Measurements from ENCODE around the gene TUBG2. TPM values are rescaled to one million over a fixed set of nuclear protein-coding genes. Genes with fewer than 3 reads are reported as not detected.
"Not testable (repeated sequence)": the region's sequence is repeated elsewhere in the genome, so short reads cannot be mapped to it uniquely, and the experiment has no call there.

The TUBG2 gene
- total and polyA plus RNA-seq, 4 donors, result 6.9 to 22.0 (median 11.7) TPM

GRCh38 chr17:42655528-42655927 is 3.6 kb upstream of the TUBG2 start:
- no peak overlapping the region for H3K4me3 ChIP-seq
- H3K9me3 ChIP-seq (ENCODE audit: control insufficient read depth in 4 of 4, insufficient read depth in 3 of 4, low read length in 3 of 4), result no peaks in the 10 kb centered on the region
- peaks cover 0 to 1% (median 0%) of the 10 kb centered on the region in 4 donors for H3K36me3 ChIP-seq (ENCODE audit: control insufficient read depth in 4 of 4, insufficient read depth in 4 of 4, low read length in 4 of 4)
- ATAC-seq (ENCODE audit: insufficient read depth, low FRiP score), result no peak
- no peak for TF ChIP-seq CTCF (IDR thresholded peaks at IDR 0.05; ENCODE audit: control extremely low read depth, extremely low read depth)
- H3K9ac ChIP-seq (ENCODE audit: insufficient read depth in 1 of 2, low read length in 2 of 2), result no peak overlapping the region
- no peak overlapping the region for H3K27ac ChIP-seq (ENCODE audit: low read depth in 1 of 2, low read length in 1 of 2)
- WGBS, 2 donors, result 61 to 65% methylated on average over 2 of the region's 2 CpGs
- H3K4me1 ChIP-seq (ENCODE audit: control insufficient read depth in 5 of 5, insufficient read depth in 5 of 5, low read length in 5 of 5), result peaks cover 0 to 22% (median 4%) of the 10 kb centered on the region in 5 donors
- H3K27me3 ChIP-seq (ENCODE audit: control insufficient read depth in 3 of 3, insufficient read depth in 3 of 3, low read length in 2 of 3), result no peaks in the 10 kb centered on the region
- DNase-seq, result no peak

- no peak for TF ChIP-seq CTCF (IDR thresholded peaks at IDR 0.05; ENCODE audit: control extremely low read depth, extremely low read depth)
- WGBS, 2 donors, result 77 to 84% methylated on average over 9 of the region's 9 CpGs
- Histone ChIP-seq H3K9ac (ENCODE audit: insufficient read depth in 1 of 2, low read length in 2 of 2) (no peak overlapping the region), H3K36me3 (ENCODE audit: control insufficient read depth in 4 of 4, insufficient read depth in 4 of 4, low read length in 4 of 4) (peaks cover 0 to 18% (median 2%) of the 10 kb centered on the region in 4 donors), H3K27me3 (ENCODE audit: control insufficient read depth in 3 of 3, insufficient read depth in 3 of 3, low read length in 2 of 3) (no peaks in the 10 kb centered on the region), H3K4me1 (ENCODE audit: control insufficient read depth in 5 of 5, insufficient read depth in 5 of 5, low read length in 5 of 5) (peaks cover 0 to 22% (median 4%) of the 10 kb centered on the region in 5 donors), H3K9me3 (ENCODE audit: control insufficient read depth in 4 of 4, insufficient read depth in 3 of 4, low read length in 3 of 4) (no peaks in the 10 kb centered on the region), H3K27ac (ENCODE audit: low read depth in 1 of 2, low read length in 1 of 2) (no peak overlapping the region), H3K4me3 (no peak overlapping the region)
- no peak for DNase-seq
- no peak for ATAC-seq (ENCODE audit: insufficient read depth, low FRiP score)
Observed at GRCh38 chr17:42657824-42658588, 1.1 kb upstream of the TUBG2 start.

GRCh38 chr17:42659932-42660274 is 819 bp downstream of the TUBG2 start:
- H3K9me3 ChIP-seq (ENCODE audit: control insufficient read depth in 4 of 4, insufficient read depth in 3 of 4, low read length in 3 of 4); H3K27me3 ChIP-seq (ENCODE audit: control insufficient read depth in 3 of 3, insufficient read depth in 3 of 3, low read length in 2 of 3); ATAC-seq (ENCODE audit: insufficient read depth, low FRiP score); H3K9ac ChIP-seq (ENCODE audit: insufficient read depth in 1 of 2, low read length in 2 of 2); H3K4me3 ChIP-seq; DNase-seq; H3K4me1 ChIP-seq (ENCODE audit: control insufficient read depth in 5 of 5, insufficient read depth in 5 of 5, low read length in 5 of 5): not testable (repeated sequence)
- 69 to 100% methylated on average over 1 to 3 of the region's 14 CpGs for WGBS, 2 donors
- peak overlapping the region in 1 of 2 donors; percentile 73 for H3K27ac ChIP-seq (ENCODE audit: low read depth in 1 of 2, low read length in 1 of 2)
- peaks cover 0 to 20% (median 4%) of the 10 kb centered on the region in 4 donors for H3K36me3 ChIP-seq (ENCODE audit: control insufficient read depth in 4 of 4, insufficient read depth in 4 of 4, low read length in 4 of 4)

GRCh38 chr17:42660692-42661345 is 1.7 kb downstream of the TUBG2 start:
- Histone ChIP-seq H3K4me1 (ENCODE audit: control insufficient read depth in 5 of 5, insufficient read depth in 5 of 5, low read length in 5 of 5) (peaks cover 0 to 8% (median 3%) of the 10 kb centered on the region in 5 donors), H3K9ac (ENCODE audit: insufficient read depth in 1 of 2, low read length in 2 of 2) (peak overlapping the region in 1 of 2 donors; percentile 29), H3K36me3 (ENCODE audit: control insufficient read depth in 4 of 4, insufficient read depth in 4 of 4, low read length in 4 of 4) (peaks cover 2 to 22% (median 6%) of the 10 kb centered on the region in 4 donors), H3K9me3 (ENCODE audit: control insufficient read depth in 4 of 4, insufficient read depth in 3 of 4, low read length in 3 of 4) (no peaks in the 10 kb centered on the region), H3K27me3 (ENCODE audit: control insufficient read depth in 3 of 3, insufficient read depth in 3 of 3, low read length in 2 of 3) (no peaks in the 10 kb centered on the region), H3K4me3 (no peak overlapping the region), H3K27ac (ENCODE audit: low read depth in 1 of 2, low read length in 1 of 2) (no peak overlapping the region)
- 65 to 71% methylated on average over 7 of the region's 7 CpGs for WGBS, 2 donors
- ATAC-seq (ENCODE audit: insufficient read depth, low FRiP score), result no peak
- no peak for DNase-seq
- no peak for TF ChIP-seq CTCF (IDR thresholded peaks at IDR 0.05; ENCODE audit: control extremely low read depth, extremely low read depth)
